SHP77 (cell line): Measurements from ENCODE around the gene PCCA.
A peak's percentile ranks its signal among the peaks of the same experiment; 100 is the strongest.
"Not testable (repeated sequence)": the region's sequence is repeated elsewhere in the genome, so short reads cannot be mapped to it uniquely, and the experiment has no call there.

Source experiments
- DNase-seq, 2 experiments: peaks; one replicate each; lab custom pipeline; 2025; lab: John Stamatoyannopoulos, UW

The PCCA gene

GRCh38 chr13:100098445-100099116, 9.7 kb downstream of the PCCA start:
- DNase-seq, result peak in 1 of 2 experiments; percentile 8

GRCh38 chr13:100099117-100099445, 10.2 kb downstream of the PCCA start:
- not testable (repeated sequence) for DNase-seq

GRCh38 chr13:100100115-100100879, 11.4 kb downstream of the PCCA start:
- no peak for DNase-seq

- no peak for DNase-seq
Measured at GRCh38 chr13:100102042-100102441, 13.1 kb downstream of the PCCA start.

- no peak for DNase-seq
Measured at GRCh38 chr13:100106005-100106404, 17.1 kb downstream of the PCCA start.

- no peak for DNase-seq
Measured at GRCh38 chr13:100106705-100107104, 17.8 kb downstream of the PCCA start.

GRCh38 chr13:100108913-100109507, 20.1 kb downstream of the PCCA start:
- no peak for DNase-seq

- no peak for DNase-seq
Measured at GRCh38 chr13:100110269-100110668, 21.4 kb downstream of the PCCA start.

- no peak for DNase-seq
Measured at GRCh38 chr13:100112186-100112838, 23.4 kb downstream of the PCCA start.

- DNase-seq, result no peak
Measured at GRCh38 chr13:100115693-100116254, 26.9 kb downstream of the PCCA start.

- no peak for DNase-seq
Measured at GRCh38 chr13:100124265-100124664, 35.4 kb downstream of the PCCA start.

GRCh38 chr13:100125946-100126345, 37.1 kb downstream of the PCCA start:
- no peak for DNase-seq

GRCh38 chr13:100128373-100128772, 39.5 kb downstream of the PCCA start:
- DNase-seq, result no peak

GRCh38 chr13:100128838-100129237, 39.9 kb downstream of the PCCA start:
- DNase-seq, result no peak

- DNase-seq, result no peak
Measured at GRCh38 chr13:100129605-100130004, 40.7 kb downstream of the PCCA start.

GRCh38 chr13:100130092-100130491, 41.2 kb downstream of the PCCA start:
- DNase-seq, result no peak

- no peak for DNase-seq
Measured at GRCh38 chr13:100130930-100131511, 42.1 kb downstream of the PCCA start.

GRCh38 chr13:100131863-100132574, 43.1 kb downstream of the PCCA start:
- no peak for DNase-seq

- DNase-seq, result no peak
Measured at GRCh38 chr13:100138859-100139491, 50.1 kb downstream of the PCCA start.

- DNase-seq, result no peak
Measured at GRCh38 chr13:100139817-100140216, 50.9 kb downstream of the PCCA start.

GRCh38 chr13:100140441-100140840, 51.5 kb downstream of the PCCA start:
- no peak for DNase-seq
